GM21367 (cell line): ENCODE results near the gene EDRF1.

Experiments used
- ATAC-seq: cut with Tn5 transposase; IDR thresholded peaks from one replicate; pipeline ENCODE4 v1.9.1; 2021; ENCODE audit not compliant: unreplicated experiment

EDRF1 gene

GRCh38 chr10:125785791-125786190 lies 66.3 kb downstream of the EDRF1 start:
- ATAC-seq: no peak

- ATAC-seq: no peak
These were observed 68.9 kb downstream of the EDRF1 start for GRCh38 chr10:125788156-125789034.

- ATAC-seq: no peak
These were observed 73.1 kb downstream of the EDRF1 start for GRCh38 chr10:125792342-125793300.

GRCh38 chr10:125795128-125795527 lies 75.6 kb downstream of the EDRF1 start:
- ATAC-seq: no peak

GRCh38 chr10:125795637-125796190 lies 76.2 kb downstream of the EDRF1 start:
- ATAC-seq: no peak

- no peak for ATAC-seq
These were observed 77.9 kb downstream of the EDRF1 start for GRCh38 chr10:125797424-125797823.

GRCh38 chr10:125797994-125798662 lies 78.6 kb downstream of the EDRF1 start:
- ATAC-seq: no peak

GRCh38 chr10:125799451-125800182 lies 80.1 kb downstream of the EDRF1 start:
- ATAC-seq: no peak

GRCh38 chr10:125801574-125801973 lies 82.1 kb downstream of the EDRF1 start:
- ATAC-seq: no peak

GRCh38 chr10:125802131-125802530 lies 82.6 kb downstream of the EDRF1 start:
- ATAC-seq: no peak

GRCh38 chr10:125802739-125803138 lies 83.2 kb downstream of the EDRF1 start:
- ATAC-seq: no peak

GRCh38 chr10:125808047-125808446 lies 88.5 kb downstream of the EDRF1 start:
- no peak for ATAC-seq

GRCh38 chr10:125811251-125811650 lies 91.7 kb downstream of the EDRF1 start:
- no peak for ATAC-seq

GRCh38 chr10:125812128-125812750 lies 92.7 kb downstream of the EDRF1 start:
- ATAC-seq: no peak
